NCI-H146 treated with DMSO at 0.1 percent for 48 hours (cell line): ENCODE results near the gene RASGRP2.
"Not testable (repeated sequence)": the region's sequence is repeated elsewhere in the genome, so short reads cannot be mapped to it uniquely, and the experiment has no call there.

Experiments used
- DNase-seq: peaks from one replicate; lab custom pipeline; 2025; ENCODE audit not compliant: unreplicated experiment; lab: John Stamatoyannopoulos, UW

The RASGRP2 gene

GRCh38 chr11:64720640-64721358 is 23.1 kb downstream of the RASGRP2 start:
- DNase-seq: no peak

- no peak for DNase-seq
These were observed 23.8 kb downstream of the RASGRP2 start for GRCh38 chr11:64720167-64720566.

GRCh38 chr11:64719406-64719805 is 24.5 kb downstream of the RASGRP2 start:
- DNase-seq: no peak

- DNase-seq: no peak
These were observed 25.2 kb downstream of the RASGRP2 start for GRCh38 chr11:64718780-64719124.

GRCh38 chr11:64718084-64718779 is 25.7 kb downstream of the RASGRP2 start:
- no peak for DNase-seq

- DNase-seq: no peak
These were observed 26.7 kb downstream of the RASGRP2 start for GRCh38 chr11:64717268-64717578.

- no peak for DNase-seq
These were observed 27.3 kb downstream of the RASGRP2 start for GRCh38 chr11:64716473-64717267.

- no peak for DNase-seq
These were observed 28.0 kb downstream of the RASGRP2 start for GRCh38 chr11:64715756-64716472.

- DNase-seq: no peak
These were observed 28.8 kb downstream of the RASGRP2 start for GRCh38 chr11:64715110-64715509.

GRCh38 chr11:64714666-64715065 is 29.3 kb downstream of the RASGRP2 start:
- no peak for DNase-seq

- DNase-seq: no peak
These were observed 30.1 kb downstream of the RASGRP2 start for GRCh38 chr11:64713781-64714363.

- DNase-seq: no peak
These were observed 30.8 kb downstream of the RASGRP2 start for GRCh38 chr11:64713016-64713707.

GRCh38 chr11:64712430-64713015 is 31.4 kb downstream of the RASGRP2 start:
- no peak for DNase-seq

- DNase-seq: no peak
These were observed 32.0 kb downstream of the RASGRP2 start for GRCh38 chr11:64711956-64712362.

- DNase-seq: no peak
These were observed 32.6 kb downstream of the RASGRP2 start for GRCh38 chr11:64711138-64711955.

GRCh38 chr11:64710418-64711137 is 33.4 kb downstream of the RASGRP2 start:
- DNase-seq: no peak

- DNase-seq: no peak
These were observed 38.4 kb downstream of the RASGRP2 start for GRCh38 chr11:64705501-64705900.

- no peak for DNase-seq
These were observed 40.9 kb downstream of the RASGRP2 start for GRCh38 chr11:64703048-64703447.

GRCh38 chr11:64701956-64702355 is 42.0 kb downstream of the RASGRP2 start:
- not testable (repeated sequence) for DNase-seq
